GM19455 (cell line): ENCODE measurements around the gene CIDEC.

Experiments
- ATAC-seq: cut with Tn5 transposase; IDR thresholded peaks from one replicate; pipeline ENCODE4 v1.9.1; 2021; ENCODE audit not compliant: unreplicated experiment

CIDEC gene

DNA sequence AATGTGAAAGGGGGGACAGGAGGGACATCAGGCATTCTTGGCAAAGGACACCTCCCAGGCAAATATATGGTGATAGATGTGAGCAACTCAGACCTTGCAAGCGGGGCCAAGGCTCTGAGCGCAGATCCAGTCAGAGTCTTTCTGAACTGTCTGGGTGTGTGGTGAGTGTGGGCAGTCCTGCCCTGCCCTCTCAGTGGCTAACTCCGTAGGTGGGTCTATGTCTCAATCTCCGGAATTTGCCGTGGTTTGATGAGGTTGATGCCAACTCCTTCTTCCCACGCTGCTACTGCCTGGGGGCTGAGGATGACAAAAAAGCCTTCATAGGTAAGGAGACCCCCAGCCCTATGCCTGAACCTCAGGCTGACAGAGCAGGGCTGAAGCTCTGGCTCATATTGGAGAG, 62.6 kb downstream of the CIDEC start:
- ATAC-seq = no peak
